WTC11 (cell line): ENCODE data around the gene CDX1. TPM values are rescaled to one million over a fixed set of nuclear protein-coding genes. Genes with fewer than 3 reads are reported as not detected.

Experiments used
- ATAC-seq: fragments of 200-7000 bp; cut with Tn5 transposase; 2 replicates; pipeline ENCODE4 v1.10.0; 2021; ENCODE audit warnings: mild to moderate bottlenecking, moderate library complexity
- CTCF ChIA-PET: fragments of 300-600 bp; sonication (Branson Sonifier 250); formaldehyde crosslinking; loops from one replicate; lab custom pipeline; 2021; ENCODE audit warnings: antibody characterized with exemption; lab: Charles Lee
- POLR2A ChIA-PET: fragments of 350-600 bp; sonication (Branson Sonifier 250); formaldehyde crosslinking; loops from one replicate; lab custom pipeline; 2021; ENCODE audit warnings: antibody characterized with exemption; lab: Charles Lee
- DNase-seq: peaks from one replicate; pipeline ENCODE4 v3.0.0; 2021; ENCODE audit warnings: low spot score
- H3K27ac Mint-ChIP-seq: 2 replicates; pipeline ENCODE4 v1.8.0; 2021; ENCODE audit warnings: mixed read lengths
- H3K27me3 Mint-ChIP-seq: 2 replicates; pipeline ENCODE4 v1.8.0; 2021; ENCODE audit warnings: low read depth, mild to moderate bottlenecking, moderate library complexity, mixed read lengths
- H3K36me3 Mint-ChIP-seq: 2 replicates; pipeline ENCODE4 v1.8.0; 2021; ENCODE audit warnings: mixed read lengths
- H3K4me1 Mint-ChIP-seq: 2 replicates; pipeline ENCODE4 v1.8.0; 2022; ENCODE audit warnings: mixed read lengths
- H3K4me3 Mint-ChIP-seq: 2 replicates; pipeline ENCODE4 v1.8.0; 2021; ENCODE audit warnings: mild to moderate bottlenecking, moderate library complexity, mixed read lengths
- H3K9me3 Mint-ChIP-seq: 2 replicates; pipeline ENCODE4 v1.8.0; 2021; ENCODE audit warnings: mixed read lengths
- AR ChIP-seq: fragments of 250-450 bp; sonication (Bioruptor Pico); IDR thresholded peaks from 2 replicates; pipeline ENCODE4 v1.9.0; 2021; ENCODE audit warnings: mild to moderate bottlenecking
- CBFB ChIP-seq: sonication (generic); formaldehyde crosslinking; IDR thresholded peaks from 2 replicates; pipeline ENCODE4 v1.8.1; 2022; ENCODE audit warnings: mild to moderate bottlenecking, low read depth, missing genetic modification reagents
- EMX1 ChIP-seq: fragments of 250-450 bp; sonication (Bioruptor Pico); IDR thresholded peaks from 2 replicates; pipeline ENCODE4 v1.8.0; 2021; ENCODE audit warnings: mild to moderate bottlenecking
- ERG ChIP-seq: fragments of 250-450 bp; sonication (Bioruptor Pico); IDR thresholded peaks from 2 replicates; pipeline ENCODE4 v1.8.0; 2021; ENCODE audit warnings: mild to moderate bottlenecking
- ESRRA ChIP-seq: sonication (generic); formaldehyde crosslinking; IDR thresholded peaks from 2 replicates; pipeline ENCODE4 v1.8.1; 2022; ENCODE audit warnings: mild to moderate bottlenecking, missing genetic modification reagents, borderline replicate concordance
- GTF2I ChIP-seq: fragments of 250-450 bp; sonication (Bioruptor Pico); conservative IDR thresholded peaks from 2 replicates; pipeline ENCODE4 v1.4.0; 2021; ENCODE audit warnings: mild to moderate bottlenecking
- MAX ChIP-seq: sonication (generic); formaldehyde crosslinking; IDR thresholded peaks from 2 replicates; pipeline ENCODE4 v1.8.0; 2022; ENCODE audit warnings: mild to moderate bottlenecking, missing genetic modification reagents
- NFYB ChIP-seq: sonication (generic); formaldehyde crosslinking; conservative IDR thresholded peaks from 2 replicates; pipeline ENCODE4 v1.8.0; 2022; ENCODE audit warnings: low read depth, missing genetic modification reagents
- NR2C2 ChIP-seq: sonication (generic); formaldehyde crosslinking; IDR thresholded peaks from 2 replicates; pipeline ENCODE4 v1.8.0; 2022; ENCODE audit warnings: mild to moderate bottlenecking, missing genetic modification reagents
- NR3C1 ChIP-seq: sonication (generic); formaldehyde crosslinking; conservative IDR thresholded peaks from 2 replicates; pipeline ENCODE4 v1.8.1; 2023; ENCODE audit warnings: low read depth, mild to moderate bottlenecking, missing genetic modification reagents
- OVOL2 ChIP-seq: fragments of 250-450 bp; sonication (Bioruptor Pico); IDR thresholded peaks from 2 replicates; pipeline ENCODE4 v1.9.0; 2021; ENCODE audit warnings: mild to moderate bottlenecking, borderline replicate concordance
- PRDM15 ChIP-seq: sonication (generic); formaldehyde crosslinking; IDR thresholded peaks from 2 replicates; pipeline ENCODE4 v1.8.0; 2022; ENCODE audit warnings: missing genetic modification reagents
- RELA ChIP-seq: sonication (generic); formaldehyde crosslinking; IDR thresholded peaks from 2 replicates; pipeline ENCODE4 v1.8.1; 2022; ENCODE audit warnings: missing genetic modification reagents, mild to moderate bottlenecking, borderline replicate concordance
- SMAD4 ChIP-seq: sonication (generic); formaldehyde crosslinking; IDR thresholded peaks from 2 replicates; pipeline ENCODE4 v1.8.0; 2022; ENCODE audit warnings: mild to moderate bottlenecking, missing genetic modification reagents
- USF1 ChIP-seq: sonication (generic); formaldehyde crosslinking; IDR thresholded peaks from 2 replicates; pipeline ENCODE4 v1.8.0; 2022; ENCODE audit warnings: mild to moderate bottlenecking, missing genetic modification reagents
- ZNF138 ChIP-seq: sonication (generic); formaldehyde crosslinking; conservative IDR thresholded peaks from 2 replicates; pipeline ENCODE4 v1.8.1; 2022; ENCODE audit warnings: mild to moderate bottlenecking, moderate library complexity, missing genetic modification reagents
- ZNF512 ChIP-seq: sonication (generic); formaldehyde crosslinking; IDR thresholded peaks from 2 replicates; pipeline ENCODE4 v1.8.1; 2022; ENCODE audit warnings: missing genetic modification reagents, borderline replicate concordance
- total RNA-seq: library from RNA; stranded (reverse); gene quantifications from 3 replicates; pipeline ENCODE4 v1.2.3, GENCODE V29; 2021

Gene CDX1
- total RNA-seq, 1 experiment from 2014 or later: 0.13 TPM

GRCh38 chr5:150181766-150182545 is 15.4 kb downstream of the CDX1 start:
- Mint-ChIP-seq H3K36me3 (no peaks in the 10 kb centered on the region), H3K27me3 (peaks cover 28% of the 10 kb centered on the region), H3K27ac (no peak overlapping the region), H3K4me3 (no peak overlapping the region), H3K4me1 (peaks cover 21% of the 10 kb centered on the region), H3K9me3 (no peaks in the 10 kb centered on the region)
- no peak for ATAC-seq
- no peak for TF ChIP-seq USF1
- TF ChIP-seq OVOL2 (CRISPR knock-in tag): no peak
- TF ChIP-seq AR (CRISPR knock-in tag): no peak
- TF ChIP-seq ZNF138 (CRISPR knock-in tag): no peak
- no peak for TF ChIP-seq NR2C2 (CRISPR knock-in tag)
- no peak for TF ChIP-seq RELA (CRISPR knock-in tag)
- TF ChIP-seq NR3C1: no peak
- TF ChIP-seq ESRRA (CRISPR knock-in tag): no peak
- no peak for TF ChIP-seq ERG (CRISPR knock-in tag)
- TF ChIP-seq EMX1: no peak
- TF ChIP-seq PRDM15 (CRISPR knock-in tag): no peak
- no peak for TF ChIP-seq CBFB (CRISPR knock-in tag)
- no peak for TF ChIP-seq ZNF512 (CRISPR knock-in tag)
- no peak for TF ChIP-seq NFYB (CRISPR knock-in tag)
- POLR2A ChIA-PET: no interaction called here
- CTCF ChIA-PET: interaction anchor here (0.7 to 1.8 kb wide), 2 partner anchors 19 to 38 kb away, joined by 3 to 6 read pairs; no protein-coding TSS in a partner anchor
- no peak for DNase-seq

GRCh38 chr5:150182774-150183173 is 16.2 kb downstream of the CDX1 start:
- Mint-ChIP-seq H3K4me3 (no peak overlapping the region), H3K36me3 (no peaks in the 10 kb centered on the region)
- ChIA-PET CTCF (no interaction called here), POLR2A (no interaction called here)
- no peak for TF ChIP-seq SMAD4
- no peak for TF ChIP-seq MAX (CRISPR knock-in tag)
- 0 out of 2 replicates have a peak, but pooled peaks have one; percentile 18 for TF ChIP-seq GTF2I (CRISPR knock-in tag)
- TF ChIP-seq, all 79 proteins: peak for 1
- Mint-ChIP-seq H3K27me3 (peaks cover 36% of the 10 kb centered on the region), H3K9me3 (no peaks in the 10 kb centered on the region), H3K4me1 (peaks cover 21% of the 10 kb centered on the region), H3K27ac (no peak overlapping the region)
- no peak for ATAC-seq
- no peak for DNase-seq
